Measurements from ENCODE around the gene MON1A. TPM values are rescaled to one million over a fixed set of nuclear protein-coding genes. Genes with fewer than 3 reads are reported as not detected.
A peak's percentile ranks its signal among the peaks of the same experiment; 100 is the strongest.

MON1A gene
- total RNA-seq, 1 donor from 2014 or later = 9.1 TPM

GRCh38 chr3:49873623-49874022 lies 56.0 kb downstream of the MON1A start:
- H3K4me3 ChIP-seq (ENCODE audit: low read depth, low read length) = no peak overlapping the region
- DNase-seq (ENCODE audit: low read depth) = no peak
- TF ChIP-seq CTCF (conservative IDR thresholded peaks at IDR 0.05; ENCODE audit: low read depth, low read length) = no peak

GRCh38 chr3:49872801-49873281 lies 56.8 kb downstream of the MON1A start:
- H3K4me3 ChIP-seq (ENCODE audit: low read depth, low read length) = no peak overlapping the region
- no peak for TF ChIP-seq CTCF (conservative IDR thresholded peaks at IDR 0.05; ENCODE audit: low read depth, low read length)
- DNase-seq (ENCODE audit: low read depth) = peak; percentile 10

- no peak for DNase-seq (ENCODE audit: low read depth)
- TF ChIP-seq CTCF (conservative IDR thresholded peaks at IDR 0.05; ENCODE audit: low read depth, low read length) = no peak
- no peak overlapping the region for H3K4me3 ChIP-seq (ENCODE audit: low read depth, low read length)
Measured at GRCh38 chr3:49871531-49872153, 58.0 kb downstream of the MON1A start.

- DNase-seq (ENCODE audit: low read depth) = no peak
- peak within 1 kb of the TSS; percentile 6 for H3K4me3 ChIP-seq (ENCODE audit: low read depth, low read length)
- no peak for TF ChIP-seq CTCF (conservative IDR thresholded peaks at IDR 0.05; ENCODE audit: low read depth, low read length)
Measured at GRCh38 chr3:49869525-49870126, 60.0 kb downstream of the MON1A start, which contains the start of gene CAMKV. Gene CAMKV, minus strand, starts transcription at chr3:49869906. Its CDS starts 7,518 bp downstream, at chr3:49862388.

- no peak overlapping the region for H3K4me3 ChIP-seq (ENCODE audit: low read depth, low read length)
- no peak for TF ChIP-seq CTCF (conservative IDR thresholded peaks at IDR 0.05; ENCODE audit: low read depth, low read length)
- DNase-seq (ENCODE audit: low read depth) = no peak
Measured at GRCh38 chr3:49868862-49869466, 60.6 kb downstream of the MON1A start.

GRCh38 chr3:49867871-49868321 lies 61.7 kb downstream of the MON1A start:
- DNase-seq (ENCODE audit: low read depth) = no peak
- TF ChIP-seq CTCF (conservative IDR thresholded peaks at IDR 0.05; ENCODE audit: low read depth, low read length) = no peak

More at GRCh38 chr3:49867871-49868321, 61.7 kb downstream of the MON1A start:
- H3K4me3 ChIP-seq (ENCODE audit: low read depth, low read length) = no peak overlapping the region
